Keratinocyte (primary cell): ENCODE data around the gene SCAPER.

Experiments used
- EZH2 ChIP-seq: IDR thresholded peaks from one replicate; pipeline ENCODE4 v1.6.1; 2012; ENCODE audit warnings: inconsistent platforms, mild to moderate bottlenecking, low read length, moderate library complexity
- TF ChIP-seq, protein P1 (sequence below), 3 experiments: IDR thresholded peaks in 1 of 3; conservative IDR thresholded peaks in 1 of 3; optimal IDR thresholded peaks in 1 of 3; 2 replicates in 2 of 3; 3 replicates in 1 of 3; pipeline versions ENCODE3 to v1.5.1; 2011; ENCODE audit warnings: low read length in 3 of 3, mild to moderate bottlenecking in 3 of 3, moderate library complexity in 2 of 3, control low read depth in 1 of 3, inconsistent platforms in 1 of 3; ENCODE audit not compliant: insufficient read depth in 2 of 3; ENCODE audit errors: extremely low read depth in 1 of 3

GRCh38 chr15:76390571-76390970 lies 514.6 kb downstream of the SCAPER start:
- TF ChIP-seq, protein P1, sequence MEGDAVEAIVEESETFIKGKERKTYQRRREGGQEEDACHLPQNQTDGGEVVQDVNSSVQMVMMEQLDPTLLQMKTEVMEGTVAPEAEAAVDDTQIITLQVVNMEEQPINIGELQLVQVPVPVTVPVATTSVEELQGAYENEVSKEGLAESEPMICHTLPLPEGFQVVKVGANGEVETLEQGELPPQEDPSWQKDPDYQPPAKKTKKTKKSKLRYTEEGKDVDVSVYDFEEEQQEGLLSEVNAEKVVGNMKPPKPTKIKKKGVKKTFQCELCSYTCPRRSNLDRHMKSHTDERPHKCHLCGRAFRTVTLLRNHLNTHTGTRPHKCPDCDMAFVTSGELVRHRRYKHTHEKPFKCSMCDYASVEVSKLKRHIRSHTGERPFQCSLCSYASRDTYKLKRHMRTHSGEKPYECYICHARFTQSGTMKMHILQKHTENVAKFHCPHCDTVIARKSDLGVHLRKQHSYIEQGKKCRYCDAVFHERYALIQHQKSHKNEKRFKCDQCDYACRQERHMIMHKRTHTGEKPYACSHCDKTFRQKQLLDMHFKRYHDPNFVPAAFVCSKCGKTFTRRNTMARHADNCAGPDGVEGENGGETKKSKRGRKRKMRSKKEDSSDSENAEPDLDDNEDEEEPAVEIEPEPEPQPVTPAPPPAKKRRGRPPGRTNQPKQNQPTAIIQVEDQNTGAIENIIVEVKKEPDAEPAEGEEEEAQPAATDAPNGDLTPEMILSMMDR (optimal IDR thresholded peaks at IDR 0.05 in 1 of 3, IDR thresholded peaks at IDR 0.05 in 1 of 3, conservative IDR thresholded peaks at IDR 0.05 in 1 of 3; ENCODE audit: extremely low read depth in 1 of 3, insufficient read depth in 2 of 3, low read length in 3 of 3), result no peak
- TF ChIP-seq EZH2, result no peak
